ENCODE data around the gene BMP6.

Gene BMP6

DNA sequence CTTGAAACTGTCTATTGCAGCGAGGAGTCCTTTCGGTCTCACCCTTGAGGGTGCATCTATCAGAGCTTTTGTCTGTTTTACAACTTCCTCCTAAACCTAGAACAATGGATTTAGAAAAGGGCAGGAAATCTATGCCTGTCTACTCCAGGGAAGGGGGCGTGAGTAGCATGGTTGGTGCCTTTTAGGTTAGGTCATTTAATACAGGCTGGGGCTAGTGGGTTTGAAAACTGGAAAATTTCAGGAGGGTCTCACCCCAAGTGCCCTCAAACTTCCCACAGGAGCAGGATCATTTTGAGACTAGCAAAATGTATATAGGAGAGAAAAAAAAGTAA, 33.5 kb upstream of the BMP6 start:
- ATAC-seq (ENCODE audit: insufficient read depth, low read depth) (no peak), DNase-seq (no peak)
- no peak overlapping the region for H3K27ac ChIP-seq (ENCODE audit: low read length)
- no peak overlapping the region for H2AFZ ChIP-seq (ENCODE audit: low read depth, low read length)
- H3K9me3 ChIP-seq (ENCODE audit: insufficient read depth, low read length, severe bottlenecking): no peaks in the 10 kb centered on the region
- H4K20me1 ChIP-seq (ENCODE audit: insufficient read depth, low read length): no peaks in the 10 kb centered on the region
- H3K9ac ChIP-seq (ENCODE audit: low read depth, low read length): no peak overlapping the region
- TF ChIP-seq, protein P1, sequence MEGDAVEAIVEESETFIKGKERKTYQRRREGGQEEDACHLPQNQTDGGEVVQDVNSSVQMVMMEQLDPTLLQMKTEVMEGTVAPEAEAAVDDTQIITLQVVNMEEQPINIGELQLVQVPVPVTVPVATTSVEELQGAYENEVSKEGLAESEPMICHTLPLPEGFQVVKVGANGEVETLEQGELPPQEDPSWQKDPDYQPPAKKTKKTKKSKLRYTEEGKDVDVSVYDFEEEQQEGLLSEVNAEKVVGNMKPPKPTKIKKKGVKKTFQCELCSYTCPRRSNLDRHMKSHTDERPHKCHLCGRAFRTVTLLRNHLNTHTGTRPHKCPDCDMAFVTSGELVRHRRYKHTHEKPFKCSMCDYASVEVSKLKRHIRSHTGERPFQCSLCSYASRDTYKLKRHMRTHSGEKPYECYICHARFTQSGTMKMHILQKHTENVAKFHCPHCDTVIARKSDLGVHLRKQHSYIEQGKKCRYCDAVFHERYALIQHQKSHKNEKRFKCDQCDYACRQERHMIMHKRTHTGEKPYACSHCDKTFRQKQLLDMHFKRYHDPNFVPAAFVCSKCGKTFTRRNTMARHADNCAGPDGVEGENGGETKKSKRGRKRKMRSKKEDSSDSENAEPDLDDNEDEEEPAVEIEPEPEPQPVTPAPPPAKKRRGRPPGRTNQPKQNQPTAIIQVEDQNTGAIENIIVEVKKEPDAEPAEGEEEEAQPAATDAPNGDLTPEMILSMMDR (IDR thresholded peaks at IDR 0.05; ENCODE audit: borderline replicate concordance, extremely low read depth, low read length, poor library complexity, severe bottlenecking): no peak
- TF ChIP-seq EZH2 (IDR thresholded peaks at IDR 0.05; ENCODE audit: borderline replicate concordance, low read depth, low read length, severe bottlenecking): no peak
- H3K4me3 ChIP-seq (ENCODE audit: low read depth in 1 of 2, low read length in 2 of 2): no peak overlapping the region
- no peak overlapping the region for H3K4me2 ChIP-seq (ENCODE audit: insufficient read depth, low read length)
- no peaks in the 10 kb centered on the region for H3K79me2 ChIP-seq (ENCODE audit: insufficient read depth, low read length)
- no peaks in the 10 kb centered on the region for H3K36me3 ChIP-seq (ENCODE audit: insufficient read depth, low read length)
- no peaks in the 10 kb centered on the region for H3K27me3 ChIP-seq (ENCODE audit: insufficient read depth, low read length, poor library complexity)
- no peaks in the 10 kb centered on the region for H3K4me1 ChIP-seq (ENCODE audit: insufficient read depth, low read length)

DNA sequence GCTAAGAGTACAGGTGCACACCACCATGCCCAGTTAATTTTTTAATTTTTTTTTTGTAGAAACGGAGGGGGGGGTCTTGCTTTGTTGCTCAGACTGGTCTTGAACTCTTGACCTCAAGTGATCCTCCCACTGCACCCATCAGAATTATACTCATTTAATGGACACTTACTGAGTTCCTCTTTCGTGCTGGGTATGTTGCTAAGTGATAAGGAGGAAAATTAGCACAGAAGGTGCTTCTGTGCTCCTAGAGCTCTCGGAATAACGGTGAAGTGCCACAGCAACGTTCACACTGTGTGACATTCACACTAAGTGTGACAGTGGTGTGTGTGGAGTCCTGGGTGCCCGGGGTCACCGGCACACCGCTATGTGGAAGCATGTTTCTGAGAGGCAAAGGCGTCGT, 32.1 kb upstream of the BMP6 start:
- H3K36me3 ChIP-seq (ENCODE audit: insufficient read depth, low read length): no peaks in the 10 kb centered on the region
- peaks cover 7% of the 10 kb centered on the region for H3K27me3 ChIP-seq (ENCODE audit: insufficient read depth, low read length, poor library complexity)
- H3K4me2 ChIP-seq (ENCODE audit: insufficient read depth, low read length): no peak overlapping the region
- H3K4me1 ChIP-seq (ENCODE audit: insufficient read depth, low read length): no peaks in the 10 kb centered on the region
- H2AFZ ChIP-seq (ENCODE audit: low read depth, low read length): no peak overlapping the region
- TF ChIP-seq EZH2 (IDR thresholded peaks at IDR 0.05; ENCODE audit: borderline replicate concordance, low read depth, low read length, severe bottlenecking): no peak
- TF ChIP-seq, protein P1 (IDR thresholded peaks at IDR 0.05; ENCODE audit: borderline replicate concordance, extremely low read depth, low read length, poor library complexity, severe bottlenecking): no peak
- H3K79me2 ChIP-seq (ENCODE audit: insufficient read depth, low read length): no peaks in the 10 kb centered on the region
- ATAC-seq (ENCODE audit: insufficient read depth, low read depth) (no peak), DNase-seq (no peak)
- no peak overlapping the region for H3K9ac ChIP-seq (ENCODE audit: low read depth, low read length)
- H3K4me3 ChIP-seq (ENCODE audit: low read depth in 1 of 2, low read length in 2 of 2): no peak overlapping the region
- no peak overlapping the region for H3K27ac ChIP-seq (ENCODE audit: low read length)
- H4K20me1 ChIP-seq (ENCODE audit: insufficient read depth, low read length): no peaks in the 10 kb centered on the region
- no peaks in the 10 kb centered on the region for H3K9me3 ChIP-seq (ENCODE audit: insufficient read depth, low read length, severe bottlenecking)

DNA sequence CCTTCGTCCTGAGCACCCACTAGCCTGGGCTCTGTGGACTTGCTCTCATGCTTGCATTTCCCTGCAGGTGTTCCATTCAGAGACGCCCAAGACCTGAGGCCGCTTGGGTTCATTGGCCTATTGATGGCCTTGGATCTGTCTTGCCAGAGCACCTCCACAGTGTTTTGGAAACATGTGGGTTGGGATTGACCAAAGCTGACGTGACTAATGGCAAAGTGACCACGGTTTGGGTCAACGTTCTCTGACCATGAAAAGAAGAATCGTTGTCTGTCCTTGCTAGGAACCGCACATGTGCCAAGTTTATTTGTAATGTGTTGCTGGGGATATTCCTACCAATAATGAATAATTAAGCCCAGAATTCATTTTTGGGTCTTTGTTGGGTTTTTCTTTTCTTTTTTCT, 29.8 kb upstream of the BMP6 start:
- H3K9me3 ChIP-seq (ENCODE audit: insufficient read depth, low read length, severe bottlenecking): no peaks in the 10 kb centered on the region
- no peak overlapping the region for H3K27ac ChIP-seq (ENCODE audit: low read length)
- H3K79me2 ChIP-seq (ENCODE audit: insufficient read depth, low read length): no peaks in the 10 kb centered on the region
- no peak overlapping the region for H3K4me3 ChIP-seq (ENCODE audit: low read depth in 1 of 2, low read length in 2 of 2)
- H3K4me1 ChIP-seq (ENCODE audit: insufficient read depth, low read length): no peaks in the 10 kb centered on the region
- no peak overlapping the region for H3K9ac ChIP-seq (ENCODE audit: low read depth, low read length)
- peaks cover 7% of the 10 kb centered on the region for H3K27me3 ChIP-seq (ENCODE audit: insufficient read depth, low read length, poor library complexity)
- H3K36me3 ChIP-seq (ENCODE audit: insufficient read depth, low read length): no peaks in the 10 kb centered on the region
- H3K4me2 ChIP-seq (ENCODE audit: insufficient read depth, low read length): no peak overlapping the region
- ATAC-seq (ENCODE audit: insufficient read depth, low read depth) (no peak), DNase-seq (no peak)
- H2AFZ ChIP-seq (ENCODE audit: low read depth, low read length): no peak overlapping the region
- TF ChIP-seq, protein P1 (IDR thresholded peaks at IDR 0.05; ENCODE audit: borderline replicate concordance, extremely low read depth, low read length, poor library complexity, severe bottlenecking): no peak
- no peak for TF ChIP-seq EZH2 (IDR thresholded peaks at IDR 0.05; ENCODE audit: borderline replicate concordance, low read depth, low read length, severe bottlenecking)
- H4K20me1 ChIP-seq (ENCODE audit: insufficient read depth, low read length): no peaks in the 10 kb centered on the region

DNA sequence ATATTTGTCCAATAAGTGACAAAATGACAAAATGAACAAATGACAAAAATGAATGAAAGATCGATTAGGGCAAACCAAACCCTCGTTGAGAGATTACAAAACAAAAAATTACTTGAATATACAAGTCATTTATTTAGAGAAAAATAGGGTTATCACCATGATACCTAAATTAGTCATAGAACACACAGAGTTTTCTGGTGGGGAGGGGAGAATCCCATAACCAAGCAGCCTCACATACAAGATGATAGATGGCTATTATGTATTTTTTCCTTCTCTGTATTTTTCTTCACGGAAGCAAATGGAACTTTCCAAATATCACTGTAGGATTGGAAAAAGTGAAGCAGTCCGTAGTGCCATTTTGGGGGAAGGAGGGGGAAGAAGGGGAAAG, 28.5 kb upstream of the BMP6 start:
- DNase-seq: no peak
- no peak for ATAC-seq (ENCODE audit: insufficient read depth, low read depth)
- H3K27me3 ChIP-seq (ENCODE audit: insufficient read depth, low read length, poor library complexity): peaks cover 10% of the 10 kb centered on the region
- H3K4me3 ChIP-seq (ENCODE audit: low read depth in 1 of 2, low read length in 2 of 2): no peak overlapping the region
- H3K4me2 ChIP-seq (ENCODE audit: insufficient read depth, low read length): no peak overlapping the region
- H3K9ac ChIP-seq (ENCODE audit: low read depth, low read length): no peak overlapping the region
- no peaks in the 10 kb centered on the region for H3K79me2 ChIP-seq (ENCODE audit: insufficient read depth, low read length)
- H3K4me1 ChIP-seq (ENCODE audit: insufficient read depth, low read length): no peaks in the 10 kb centered on the region
- TF ChIP-seq EZH2 (IDR thresholded peaks at IDR 0.05; ENCODE audit: borderline replicate concordance, low read depth, low read length, severe bottlenecking): no peak
- TF ChIP-seq, protein P1 (IDR thresholded peaks at IDR 0.05; ENCODE audit: borderline replicate concordance, extremely low read depth, low read length, poor library complexity, severe bottlenecking): no peak
- H2AFZ ChIP-seq (ENCODE audit: low read depth, low read length): no peak overlapping the region
- no peaks in the 10 kb centered on the region for H4K20me1 ChIP-seq (ENCODE audit: insufficient read depth, low read length)
- no peak overlapping the region for H3K27ac ChIP-seq (ENCODE audit: low read length)
- H3K9me3 ChIP-seq (ENCODE audit: insufficient read depth, low read length, severe bottlenecking): no peaks in the 10 kb centered on the region
- no peaks in the 10 kb centered on the region for H3K36me3 ChIP-seq (ENCODE audit: insufficient read depth, low read length)
